ENCODE data around the gene CDH2. TPM values are rescaled to one million over a fixed set of nuclear protein-coding genes. Genes with fewer than 3 reads are reported as not detected.
"Not testable (repeated sequence)": the region's sequence is repeated elsewhere in the genome, so short reads cannot be mapped to it uniquely, and the experiment has no call there.

CDH2 gene
- total RNA-seq, 1 experiment from 2014 or later, result 82.4 TPM

GRCh38 chr18:27921392-27921791 is 255.5 kb downstream of the CDH2 start:
- in situ Hi-C loops (cut with HindIII; ENCODE audit: low pct_unique_long_range_greater_than_20kb, low sequenced_read_pairs), result no loop called here
- DNase-seq (ENCODE audit: low read depth), result no peak

- no peak for DNase-seq (ENCODE audit: low read depth)
- in situ Hi-C loops (cut with HindIII; ENCODE audit: low pct_unique_long_range_greater_than_20kb, low sequenced_read_pairs), result no loop called here
Measured at GRCh38 chr18:27920836-27921235, 256.1 kb downstream of the CDH2 start.

GRCh38 chr18:27906189-27906588 is 270.7 kb downstream of the CDH2 start:
- DNase-seq (ENCODE audit: low read depth); in situ Hi-C loops (cut with HindIII; ENCODE audit: low pct_unique_long_range_greater_than_20kb, low sequenced_read_pairs): not testable (repeated sequence)

GRCh38 chr18:27903906-27904305 is 273.0 kb downstream of the CDH2 start:
- in situ Hi-C loops (cut with HindIII; ENCODE audit: low pct_unique_long_range_greater_than_20kb, low sequenced_read_pairs), result no loop called here
- DNase-seq (ENCODE audit: low read depth), result no peak

- in situ Hi-C loops (cut with HindIII; ENCODE audit: low pct_unique_long_range_greater_than_20kb, low sequenced_read_pairs), result no loop called here
- no peak for DNase-seq (ENCODE audit: low read depth)
Measured at GRCh38 chr18:27901424-27902226, 275.3 kb downstream of the CDH2 start.
